Liver (tissue), 9 donors: ENCODE data around the gene MLF1. TPM values are rescaled to one million over a fixed set of nuclear protein-coding genes. Genes with fewer than 3 reads are reported as not detected.

Source experiments
- DNase-seq: peaks from one replicate; pipeline ENCODE4 v3.0.0-alpha.2; 2017; ENCODE audit warnings: low spot score
- H3K27ac ChIP-seq, 2 donors: one replicate each; pipeline ENCODE4 v1.7.0; 2013; ENCODE audit warnings: inconsistent platforms in 2 of 2, low read length in 2 of 2, control low read depth in 1 of 2, low read depth in 1 of 2, mild to moderate bottlenecking in 1 of 2
- H3K27me3 ChIP-seq, 4 donors: one replicate each; pipeline versions ENCODE4 v1.6.1 to v1.7.0; 2013; ENCODE audit warnings: low read length in 3 of 4, inconsistent platforms in 1 of 4, mild to moderate bottlenecking in 1 of 4, moderate library complexity in 1 of 4; ENCODE audit not compliant: control insufficient read depth in 4 of 4, insufficient read depth in 4 of 4
- H3K36me3 ChIP-seq, 4 donors: one replicate each; pipeline versions ENCODE4 v1.6.1 to v1.7.0; 2013; ENCODE audit warnings: low read length in 3 of 4, mild to moderate bottlenecking in 3 of 4, low read depth in 1 of 4, moderate library complexity in 1 of 4; ENCODE audit not compliant: control insufficient read depth in 4 of 4, insufficient read depth in 3 of 4
- H3K4me1 ChIP-seq, 4 donors: one replicate each; pipeline versions ENCODE4 v1.6.1 to v1.7.0; 2013; ENCODE audit warnings: low read length in 3 of 4, mild to moderate bottlenecking in 3 of 4, moderate library complexity in 1 of 4; ENCODE audit not compliant: control insufficient read depth in 4 of 4, insufficient read depth in 4 of 4
- H3K4me3 ChIP-seq, 3 donors: one replicate each; pipeline versions ENCODE4 v1.6.1 to v1.7.0; 2013; ENCODE audit warnings: low read length in 3 of 3, control low read depth in 1 of 3, low read depth in 1 of 3, mild to moderate bottlenecking in 1 of 3
- H3K9ac ChIP-seq, 2 donors: one replicate each; pipeline ENCODE4 v1.7.0; 2013; ENCODE audit warnings: low read length in 2 of 2, mild to moderate bottlenecking in 2 of 2, moderate library complexity in 2 of 2, control low read depth in 1 of 2, low read depth in 1 of 2
- H3K9me3 ChIP-seq, 4 donors: one replicate each; pipeline versions ENCODE4 v1.6.1 to v1.7.0; 2013; ENCODE audit warnings: low read length in 3 of 4; ENCODE audit not compliant: control insufficient read depth in 4 of 4
- ATF3 ChIP-seq: IDR thresholded peaks from 2 replicates; pipeline ENCODE4 v1.6.1; 2016; ENCODE audit warnings: antibody characterized with exemption
- CTCF ChIP-seq: fragments of 150-350 bp; IDR thresholded peaks from 2 replicates; pipeline ENCODE4 v1.5.1; 2017; ENCODE audit warnings: improper control_type of control experiment, low read depth, low read length; ENCODE audit not compliant: missing input control
- EGR1 ChIP-seq, 2 donors: IDR thresholded peaks; 2 replicates each; pipeline ENCODE4 v1.6.1; 2016 to 2018; ENCODE audit warnings: antibody characterized with exemption in 2 of 2, low read depth in 2 of 2
- FOXA1 ChIP-seq: IDR thresholded peaks from 2 replicates; pipeline ENCODE4 v1.6.1; 2016; ENCODE audit warnings: antibody characterized with exemption
- FOXA2 ChIP-seq: IDR thresholded peaks from 2 replicates; pipeline ENCODE4 v1.6.1; 2016; ENCODE audit warnings: antibody characterized with exemption
- GABPA ChIP-seq, 2 donors: IDR thresholded peaks in 1 of 2; conservative IDR thresholded peaks in 1 of 2; 2 replicates each; pipeline ENCODE4 v1.6.1; 2016; ENCODE audit warnings: antibody characterized with exemption in 2 of 2, mild to moderate bottlenecking in 1 of 2, moderate library complexity in 1 of 2
- HNF4A ChIP-seq, 2 donors: conservative IDR thresholded peaks; 2 replicates each; pipeline ENCODE4 v1.6.1; 2016; ENCODE audit warnings: antibody characterized with exemption in 2 of 2, mild to moderate bottlenecking in 2 of 2
- HNF4G ChIP-seq: IDR thresholded peaks from 2 replicates; pipeline ENCODE4 v1.6.1; 2016; ENCODE audit warnings: antibody characterized with exemption
- JUND ChIP-seq, 2 donors: IDR thresholded peaks; 2 replicates each; pipeline ENCODE4 v1.6.1; 2016; ENCODE audit warnings: antibody characterized with exemption in 2 of 2
- MAX ChIP-seq: IDR thresholded peaks from 2 replicates; pipeline ENCODE4 v1.6.1; 2016; ENCODE audit warnings: antibody characterized with exemption
- NR2F2 ChIP-seq: IDR thresholded peaks from 2 replicates; pipeline ENCODE4 v1.6.1; 2016; ENCODE audit warnings: antibody characterized with exemption
- RAD21 ChIP-seq, 2 donors: IDR thresholded peaks; 2 replicates each; pipeline ENCODE4 v1.6.1; 2016; ENCODE audit warnings: antibody characterized with exemption in 2 of 2, mild to moderate bottlenecking in 2 of 2
- REST ChIP-seq: IDR thresholded peaks from 2 replicates; pipeline ENCODE4 v1.6.1; 2016; ENCODE audit warnings: antibody characterized with exemption, mild to moderate bottlenecking
- RXRA ChIP-seq, 2 donors: IDR thresholded peaks; 2 replicates each; pipeline ENCODE4 v1.6.1; 2017 to 2018; ENCODE audit warnings: antibody characterized with exemption in 2 of 2, mild to moderate bottlenecking in 1 of 2
- SP1 ChIP-seq: IDR thresholded peaks from 2 replicates; pipeline ENCODE4 v1.6.1; 2018; ENCODE audit warnings: antibody characterized with exemption, mild to moderate bottlenecking
- TAF1 ChIP-seq: conservative IDR thresholded peaks from 2 replicates; pipeline ENCODE4 v1.6.1; 2016; ENCODE audit warnings: antibody characterized with exemption, mild to moderate bottlenecking
- YY1 ChIP-seq: IDR thresholded peaks from 2 replicates; pipeline ENCODE4 v1.6.1; 2016; ENCODE audit warnings: antibody characterized with exemption, mild to moderate bottlenecking
- ZBTB33 ChIP-seq: IDR thresholded peaks from 2 replicates; pipeline ENCODE4 v1.6.1; 2016; ENCODE audit warnings: antibody characterized with exemption
- WGBS: extraction: QIAGEN DNeasy Blood & Tissue Kit; methylation state at CpG from one replicate; pipeline ENCODE4 v1.1.7; 2013; 5-methylcytosine and 5-hydroxymethylcytosine counted together
- polyA plus RNA-seq, 2 donors: library from polyadenylated mRNA; stranded (reverse) in 1 of 2; unstranded in 1 of 2; fragments of 200-250 nt in 1 of 2; fragments of >200 nt in 1 of 2; fragmentation: Nextera tagmentation in 1 of 2; extraction: Ambion mirVana in 1 of 2; gene quantifications; one replicate each; pipeline versions ENCODE4 v1.2.1 to v1.2.3, GENCODE V29; 2013 to 2015
- total RNA-seq, 2 donors: library from RNA; depleted of rRNA; stranded (reverse); fragments of >200 nt; gene quantifications; one replicate each; pipeline ENCODE4 v1.2.3, GENCODE V29; 2014
- donor health status: healthy.
- donor health status: healthy.
- donor health status: healthy.
- donor health status: healthy.
- donor health status: healthy.

The MLF1 gene
- total and polyA plus RNA-seq, 4 donors, result 0.20 to 3.3 (median 0.45) TPM

GRCh38 chr3:158559504-158559903 lies 11.5 kb upstream of the MLF1 start:
- no peak overlapping the region for H3K27ac ChIP-seq
- H3K4me3 ChIP-seq, result no peak overlapping the region
- no peaks in the 10 kb centered on the region for H3K36me3 ChIP-seq
- H3K9me3 ChIP-seq, result no peaks in the 10 kb centered on the region
- no peak for DNase-seq
- no peak overlapping the region for H3K9ac ChIP-seq
- no peaks in the 10 kb centered on the region for H3K4me1 ChIP-seq
- no peaks in the 10 kb centered on the region for H3K27me3 ChIP-seq
- 80% methylated on average over 4 of the region's 4 CpGs for whole genome bisulfite sequencing
- TF ChIP-seq FOXA2, result no peak

GRCh38 chr3:158560979-158561378 lies 10.0 kb upstream of the MLF1 start:
- Histone ChIP-seq H3K27ac (no peak overlapping the region), H3K27me3 (peaks cover 0 to 4% (median 0%) of the 10 kb centered on the region in 4 donors), H3K4me1 (no peaks in the 10 kb centered on the region), H3K4me3 (no peak overlapping the region), H3K36me3 (no peaks in the 10 kb centered on the region), H3K9ac (no peak overlapping the region), H3K9me3 (peaks cover 0 to 3% (median 0%) of the 10 kb centered on the region in 4 donors)
- TF ChIP-seq GABPA (IDR thresholded peaks at IDR 0.05 in 1 of 2, conservative IDR thresholded peaks at IDR 0.05 in 1 of 2), result no peak
- no peak for TF ChIP-seq RAD21 (IDR thresholded peaks at IDR 0.05)
- no peak for TF ChIP-seq FOXA2
- TF ChIP-seq FOXA1, result no peak
- no peak for TF ChIP-seq MAX
- no peak for TF ChIP-seq NR2F2
- no peak for TF ChIP-seq SP1
- TF ChIP-seq CTCF, result no peak
- no peak for TF ChIP-seq REST
- no peak for TF ChIP-seq RXRA (IDR thresholded peaks at IDR 0.05)
- TF ChIP-seq TAF1, result no peak
- TF ChIP-seq HNF4A (conservative IDR thresholded peaks at IDR 0.05), result no peak
- TF ChIP-seq JUND (IDR thresholded peaks at IDR 0.05), result no peak
- TF ChIP-seq ZBTB33, result no peak
- no peak for TF ChIP-seq HNF4G
- TF ChIP-seq ATF3, result no peak
- no peak for TF ChIP-seq EGR1 (IDR thresholded peaks at IDR 0.05; ENCODE audit: low read depth in 2 of 2)
- TF ChIP-seq YY1, result no peak
- DNase-seq, result no peak
- WGBS, result 99% methylated on average over 1 of the region's 1 CpG
